Activated T-cell treated with anti-CD3 and anti-CD28 coated beads, Interleukin-2, amount 50 U/mL, for 1 hour (primary cell): ENCODE data around the gene EPHA10.
"Not testable (repeated sequence)": the region's sequence is repeated elsewhere in the genome, so short reads cannot be mapped to it uniquely, and the experiment has no call there.

ENCODE experiments used
- DNase-seq: peaks from one replicate; pipeline ENCODE4 v3.0.0-alpha.2; 2020

The EPHA10 gene

GRCh38 chr1:37708471-37708870 lies 56.4 kb downstream of the EPHA10 start:
- no peak for DNase-seq

DNA sequence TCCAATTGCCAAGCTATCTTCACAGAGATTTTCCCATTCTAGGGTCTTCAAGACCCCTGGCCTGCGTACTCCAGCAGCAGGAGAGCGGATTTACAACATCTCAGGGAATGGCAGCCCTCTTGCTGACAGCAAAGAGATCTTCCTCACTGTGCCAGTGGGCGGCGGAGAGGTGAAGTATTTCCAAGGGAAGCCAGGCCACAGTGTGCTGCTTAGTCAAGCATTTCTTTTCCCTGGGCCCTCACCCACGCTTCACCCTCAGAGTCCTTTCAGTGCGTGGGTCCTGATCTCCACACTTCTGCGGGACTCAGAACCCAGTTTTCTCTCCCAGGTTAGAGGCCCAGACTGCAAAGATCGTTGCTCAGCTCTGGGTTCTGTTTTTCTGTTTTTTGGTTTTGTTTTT lies 59.5 kb downstream of the EPHA10 start:
- DNase-seq = no peak

- DNase-seq = no peak
These were observed 60.0 kb downstream of the EPHA10 start for GRCh38 chr1:37704966-37705365.

DNA sequence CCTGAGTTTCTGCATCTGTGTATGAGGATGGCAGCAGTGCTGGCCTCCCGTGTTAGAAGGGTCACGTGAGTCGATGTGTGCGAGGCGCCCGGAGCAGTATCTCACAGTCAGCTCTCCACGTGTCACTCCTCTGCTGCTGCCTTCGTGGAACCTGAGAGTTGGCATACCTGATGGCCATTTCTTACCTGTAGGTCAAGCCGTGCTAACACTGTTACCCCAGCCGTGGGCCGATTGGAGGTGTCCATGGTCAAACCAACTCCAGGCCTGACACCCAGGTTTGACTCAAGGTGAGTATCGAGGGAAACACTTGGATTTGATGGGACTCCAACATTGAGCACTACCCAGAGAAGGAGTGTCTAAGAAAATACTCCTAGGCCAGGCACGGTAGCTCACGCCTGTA lies 61.9 kb downstream of the EPHA10 start:
- DNase-seq = no peak

DNA sequence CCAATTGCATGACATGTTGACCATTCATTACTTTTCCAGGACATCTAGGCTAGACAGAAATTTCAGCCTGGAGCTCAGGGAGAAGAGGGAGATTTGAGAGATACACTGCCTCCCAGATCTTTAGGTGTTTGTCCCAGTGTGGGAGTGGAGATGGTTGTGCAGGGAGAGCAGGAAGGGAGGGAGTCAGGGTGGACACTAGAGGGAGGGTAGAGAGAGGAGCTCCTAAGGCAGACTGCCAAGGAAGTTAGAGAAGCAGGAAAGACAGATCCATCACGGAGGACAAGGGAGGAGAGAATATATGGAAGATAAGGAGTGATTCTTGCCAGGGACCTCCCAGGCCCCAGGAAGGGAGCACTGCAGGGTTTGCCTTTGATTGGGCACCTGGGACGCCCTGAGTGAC lies 63.9 kb downstream of the EPHA10 start:
- DNase-seq = no peak

DNA sequence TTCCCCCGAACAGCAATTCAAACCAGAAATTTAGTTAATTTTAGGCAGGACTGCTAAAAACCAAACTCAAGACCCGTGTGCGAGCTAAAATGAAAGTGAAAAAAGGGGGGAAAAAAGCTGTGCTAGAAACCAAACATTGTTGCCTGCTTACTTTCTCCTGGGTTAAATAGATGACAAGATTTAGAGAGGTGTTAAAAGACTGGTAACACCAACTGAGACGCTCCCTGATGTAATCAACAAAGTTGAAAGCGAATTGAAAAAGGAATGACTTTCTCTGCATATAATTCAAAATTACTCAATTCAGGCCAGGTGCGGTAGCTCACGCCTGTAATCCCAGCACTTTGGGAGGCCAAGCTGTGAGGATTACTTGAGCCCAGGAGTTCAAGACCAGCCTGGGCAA lies 65.8 kb downstream of the EPHA10 start:
- no peak for DNase-seq

- DNase-seq = no peak
These were observed 67.2 kb downstream of the EPHA10 start for GRCh38 chr1:37697737-37698136.

GRCh38 chr1:37697090-37697489 lies 67.8 kb downstream of the EPHA10 start:
- no peak for DNase-seq

DNA sequence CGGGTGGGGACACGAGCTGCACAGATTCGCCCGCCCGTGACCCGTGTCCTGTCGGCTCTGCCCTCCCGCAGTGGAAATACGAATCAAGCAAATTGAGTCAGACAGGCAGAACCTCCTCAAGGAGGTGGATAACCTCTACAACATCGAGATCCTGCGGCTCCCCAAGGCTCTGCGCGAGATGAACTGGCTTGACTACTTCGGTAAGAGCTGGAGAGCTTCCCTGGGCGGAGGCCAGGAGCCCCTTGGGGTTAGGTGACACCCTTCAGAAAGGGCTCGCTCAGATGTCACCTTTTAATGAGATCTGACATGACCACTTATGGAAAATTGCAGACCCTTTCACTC lies 72.1 kb downstream of the EPHA10 start:
- DNase-seq = no peak

GRCh38 chr1:37692078-37692833 lies 72.7 kb downstream of the EPHA10 start, which contains the start of gene CDCA8:
Gene CDCA8, plus strand, starts transcription at chr1:37692516. Its CDS starts 175 bp downstream, at chr1:37692691.
- DNase-seq = peak; percentile 98

GRCh38 chr1:37691497-37692077 lies 73.3 kb downstream of the EPHA10 start:
- DNase-seq = peak; percentile 34

- DNase-seq = no peak
These were observed 76.0 kb downstream of the EPHA10 start for GRCh38 chr1:37688926-37689325.

DNA sequence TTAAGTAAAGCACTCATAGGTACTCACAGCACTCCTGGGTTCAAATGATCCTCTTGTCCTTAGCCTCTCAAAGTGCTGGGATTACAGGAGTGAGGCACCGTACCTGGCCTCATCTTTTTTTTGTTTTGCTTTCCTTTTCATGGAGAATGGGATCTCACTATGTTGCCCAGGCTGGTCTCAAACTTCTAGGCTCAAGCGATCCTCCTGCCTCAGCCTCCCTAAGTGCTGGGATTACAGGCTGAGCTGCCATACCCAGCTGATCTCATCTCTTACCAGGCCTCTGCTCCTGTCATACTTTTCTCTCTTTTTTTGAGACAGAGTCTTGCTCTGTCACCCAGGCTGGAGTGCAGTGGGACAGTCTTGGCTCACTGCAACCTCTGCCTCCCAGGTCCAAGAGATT lies 77.2 kb downstream of the EPHA10 start:
- DNase-seq = not testable (repeated sequence)

GRCh38 chr1:37685722-37686121 lies 79.2 kb downstream of the EPHA10 start:
- DNase-seq = no peak

DNA sequence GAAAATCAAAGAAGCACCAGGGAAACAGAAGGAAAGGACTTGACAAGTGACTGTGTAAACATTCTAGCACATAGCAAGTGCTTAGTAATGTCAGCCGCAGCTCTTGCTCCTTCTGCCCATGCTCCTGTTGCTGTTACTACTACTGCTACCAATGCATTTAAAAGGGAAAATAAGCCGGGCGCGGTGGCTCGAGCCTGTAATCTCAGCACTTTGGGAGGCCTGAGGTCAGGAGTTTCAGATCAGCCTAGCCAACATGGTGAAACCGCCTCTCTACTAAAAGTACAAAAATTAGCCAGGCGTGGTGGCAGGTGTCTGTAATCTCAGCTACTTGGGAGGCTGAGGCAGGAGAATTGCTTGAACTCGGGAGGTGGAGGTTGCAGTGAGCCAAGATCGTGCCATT lies 80.7 kb downstream of the EPHA10 start:
- DNase-seq = not testable (repeated sequence)

DNA sequence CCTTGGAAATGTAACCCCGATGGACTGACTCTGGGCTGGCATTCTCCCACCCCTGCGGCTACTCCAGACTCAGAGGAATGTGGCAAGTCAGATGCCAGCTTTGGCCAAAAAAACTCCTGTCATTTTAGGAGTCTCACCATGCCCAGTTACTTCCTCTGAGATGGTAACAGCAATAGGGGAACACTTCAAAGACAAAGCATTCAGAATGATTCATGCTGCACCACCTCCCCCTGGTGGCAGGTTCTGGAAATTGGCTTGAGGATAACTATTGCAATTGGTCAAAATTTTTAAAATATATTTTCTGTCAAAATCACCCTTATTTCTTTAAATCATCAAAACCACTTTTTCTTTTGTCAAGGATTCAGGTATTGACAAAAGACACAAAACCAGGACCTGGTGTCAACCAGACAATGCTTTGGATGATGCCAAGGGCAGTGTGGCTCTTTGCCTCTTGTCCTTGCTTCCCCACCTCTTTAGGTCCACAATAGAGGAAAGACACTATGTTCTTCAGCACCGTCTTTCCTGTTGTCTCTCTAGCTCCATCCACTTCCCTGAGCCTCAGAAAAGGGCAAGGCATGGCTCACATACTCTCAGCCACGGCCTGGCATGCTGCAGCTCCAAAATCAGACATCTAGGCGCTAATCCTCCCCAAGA lies 82.5 kb downstream of the EPHA10 start:
- DNase-seq = peak; percentile 80

DNA sequence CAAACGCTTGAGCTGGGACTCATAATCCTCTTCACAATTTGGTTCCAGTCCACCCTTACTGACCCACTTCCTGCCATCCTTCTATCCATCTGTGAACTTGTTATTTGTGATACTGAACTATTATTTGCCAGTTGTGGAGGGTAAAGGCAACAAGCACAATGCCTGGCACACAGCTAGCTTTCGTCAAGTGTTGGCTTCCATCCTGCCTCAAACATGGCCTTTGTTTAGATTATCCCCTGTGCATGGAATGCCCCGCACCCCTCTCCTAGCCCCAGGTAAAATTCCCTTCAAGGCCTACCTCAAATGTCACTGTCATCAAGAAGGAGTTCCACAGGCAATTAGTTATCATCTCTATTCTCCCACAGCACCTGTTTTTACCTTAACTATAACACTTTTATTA lies 84.0 kb downstream of the EPHA10 start:
- DNase-seq = no peak

- DNase-seq = no peak
These were observed 87.1 kb downstream of the EPHA10 start for GRCh38 chr1:37677808-37678207.

- no peak for DNase-seq
These were observed 87.8 kb downstream of the EPHA10 start for GRCh38 chr1:37677143-37677439.

DNA sequence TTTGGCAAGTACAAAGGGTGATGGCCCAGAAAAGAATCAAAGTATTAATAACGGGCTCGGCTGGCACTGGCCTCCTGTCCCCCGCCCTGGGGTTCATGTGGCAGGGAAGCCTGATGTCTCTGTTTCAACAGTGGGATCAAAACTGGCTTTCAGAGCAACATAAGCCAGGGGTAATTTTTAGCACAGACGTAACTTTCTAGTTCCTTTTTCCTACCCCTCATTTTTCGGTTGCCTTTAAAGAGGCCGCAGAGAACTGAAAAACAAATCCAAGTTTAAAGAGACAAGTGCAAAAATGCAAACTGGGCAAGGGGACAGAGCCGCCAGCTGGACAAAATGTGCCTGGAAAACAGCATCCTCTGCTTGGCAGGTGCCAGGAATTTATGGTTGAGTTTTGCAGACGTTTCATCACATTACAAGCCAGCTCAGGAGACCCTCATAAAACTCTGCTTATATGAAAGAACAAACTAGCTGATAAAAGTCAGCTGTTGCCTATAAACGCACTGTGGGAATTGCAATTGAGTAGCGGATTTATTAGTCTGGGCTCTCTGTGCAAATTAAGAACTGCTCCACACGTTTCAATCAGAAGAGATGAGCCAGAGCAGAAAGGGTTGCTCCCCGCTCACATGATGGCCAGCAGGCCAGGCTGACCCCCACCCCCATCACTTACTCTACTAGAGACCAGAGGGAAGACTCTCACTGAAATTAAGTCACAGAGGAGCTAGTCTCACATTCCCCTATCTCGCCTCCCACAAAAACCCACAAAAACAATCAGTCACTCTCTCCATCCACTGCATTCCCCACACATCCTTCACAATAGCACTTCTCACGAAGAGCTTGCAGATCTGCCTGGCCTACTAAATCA lies 88.4 kb downstream of the EPHA10 start:
- no peak for DNase-seq

DNA sequence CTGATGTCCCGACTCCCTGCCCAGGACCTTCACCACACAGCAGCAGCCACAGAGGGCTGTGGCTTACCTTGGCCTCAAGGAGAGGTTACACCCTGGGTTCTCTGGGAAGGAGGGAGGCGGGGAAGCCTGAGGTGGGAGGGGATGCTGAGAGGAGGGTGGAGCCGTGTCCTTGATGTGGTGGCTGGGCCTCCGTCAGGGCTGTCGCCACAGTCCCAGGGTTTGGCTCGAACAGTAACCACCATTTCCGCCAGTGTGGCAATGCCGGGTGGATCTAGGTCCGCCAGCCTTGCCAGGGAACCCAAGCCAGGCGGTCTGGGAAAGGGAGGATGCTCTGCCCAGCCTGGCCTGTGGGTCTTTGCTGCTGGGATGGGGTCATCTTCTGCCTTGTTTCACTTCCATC lies 91.0 kb downstream of the EPHA10 start:
- DNase-seq = peak; percentile 68

- no peak for DNase-seq
These were observed 92.6 kb downstream of the EPHA10 start for GRCh38 chr1:37672136-37672870.

GRCh38 chr1:37671261-37671660 lies 93.7 kb downstream of the EPHA10 start:
- no peak for DNase-seq
